HL-60/S4 treated with phorbol 12-myristate 13-acetate at 8.2 ng/mL for 4 days and 3 days (cell line): ENCODE measurements around the gene LACRT.

ENCODE experiments used
- in situ Hi-C: fragments of 300-500 bp; cut with MboI; formaldehyde crosslinking; loops from 2 replicates; pipeline ENCODE4 v1.15.0; 2022; ENCODE audit warnings: low sequenced_read_pairs

LACRT gene

DNA sequence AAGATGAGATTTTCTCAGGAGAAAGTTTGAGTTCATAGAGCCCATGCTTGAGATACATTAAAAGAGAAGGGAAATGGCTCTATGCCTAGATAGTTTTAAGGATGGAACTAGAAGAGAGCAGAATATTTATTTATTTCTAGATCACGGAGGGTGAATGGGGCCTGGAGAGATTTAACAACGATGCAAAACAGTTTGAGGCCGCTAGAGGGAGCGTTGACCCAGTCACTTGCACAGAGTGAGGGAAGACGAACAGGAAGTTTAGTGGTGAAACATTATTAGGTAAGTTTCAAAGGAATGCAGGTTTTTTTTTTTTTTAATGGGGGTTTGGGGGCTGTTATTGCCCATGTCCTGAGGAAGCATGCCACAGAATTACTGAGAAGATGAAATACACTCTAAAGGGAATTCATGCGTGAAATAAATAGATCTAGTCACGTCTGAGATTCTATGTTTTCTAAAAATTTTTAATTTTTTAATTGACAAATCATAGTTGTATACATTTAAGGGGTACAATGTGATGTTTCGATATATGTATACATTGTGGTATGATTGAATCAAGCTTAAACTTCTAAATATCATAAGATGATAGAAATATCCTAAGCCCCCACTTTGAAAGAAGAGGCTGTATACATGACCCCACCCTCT is 31.4 kb downstream of the LACRT start:
- in situ Hi-C loops = no loop called here

DNA sequence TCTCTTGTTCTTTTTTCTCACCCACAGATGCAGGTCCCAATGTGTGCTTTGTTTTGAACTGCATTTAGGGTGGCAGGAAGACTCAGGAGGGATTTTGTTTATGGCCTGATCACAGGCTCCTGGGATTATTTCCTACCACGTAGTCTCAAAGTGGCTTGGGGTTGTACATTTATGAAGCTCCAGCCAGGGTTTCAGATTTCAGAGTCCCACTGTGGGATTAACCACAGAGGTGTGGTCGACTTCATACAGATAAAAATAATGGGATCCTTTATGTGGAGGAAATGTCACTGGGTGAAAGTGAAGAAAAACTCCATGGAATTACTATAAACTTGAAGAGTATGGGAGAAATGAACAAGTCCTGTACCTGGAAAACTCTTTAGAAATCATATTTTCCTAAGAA is 32.0 kb downstream of the LACRT start:
- in situ Hi-C loops = no loop called here

DNA sequence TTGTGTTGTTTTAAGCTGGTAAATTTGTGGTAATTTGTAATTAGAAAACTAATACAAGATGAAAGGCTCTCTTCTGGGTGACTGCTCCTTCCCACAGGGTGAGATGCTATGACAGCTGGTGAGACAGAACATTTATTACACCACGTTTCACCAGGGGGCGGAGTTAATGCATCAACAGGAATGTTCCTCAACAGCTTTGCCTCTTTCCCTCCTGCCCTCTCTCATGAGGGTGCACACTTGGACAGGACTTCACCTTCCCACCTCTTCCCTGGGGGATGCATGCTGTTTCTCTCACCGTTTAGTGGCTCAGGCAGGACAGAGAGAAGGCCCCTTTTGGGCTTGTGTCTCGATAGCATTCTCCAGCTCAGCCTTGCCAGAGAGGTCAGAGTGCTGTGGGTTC is 32.9 kb downstream of the LACRT start:
- in situ Hi-C loops = no loop called here

DNA sequence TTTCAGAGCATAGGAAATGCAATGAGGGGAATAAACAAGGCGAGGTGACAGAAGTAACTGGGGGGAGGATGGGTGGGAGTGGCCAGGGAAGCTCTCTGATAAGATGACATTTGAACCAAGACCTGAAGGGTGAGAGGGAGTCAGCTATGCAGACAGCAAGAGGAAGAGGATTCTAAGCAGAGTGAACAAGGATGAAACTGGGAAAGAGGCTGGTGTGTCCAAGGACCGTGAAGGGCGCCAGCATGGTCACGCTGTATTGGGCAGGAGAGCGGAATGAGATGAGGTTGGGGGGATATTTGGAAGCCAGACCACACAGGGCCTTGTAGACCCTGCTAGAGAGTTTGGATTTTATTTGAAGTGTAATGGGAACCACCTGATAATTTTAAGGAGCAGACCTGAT is 35.7 kb downstream of the LACRT start:
- in situ Hi-C loops = no loop called here

DNA sequence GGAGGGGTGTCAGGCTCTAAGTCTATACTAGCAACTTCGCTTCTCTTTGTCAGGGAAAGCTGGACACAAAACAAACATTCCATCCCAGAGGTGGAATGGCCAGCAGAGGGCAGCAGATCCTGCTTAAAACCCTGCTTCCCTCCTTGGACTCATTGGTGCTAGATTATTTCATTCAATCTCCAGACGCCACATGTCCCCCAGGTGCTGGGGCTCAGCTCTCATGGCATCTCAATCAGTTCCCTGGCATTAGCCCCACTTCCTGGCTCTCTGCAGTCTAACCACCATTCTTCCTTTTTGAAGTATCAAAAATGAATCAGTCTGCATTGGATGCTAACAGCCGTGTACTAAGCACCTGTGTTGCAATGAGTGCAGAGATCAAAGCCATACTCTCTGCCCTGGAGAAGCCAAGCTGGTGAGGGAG is 38.2 kb downstream of the LACRT start:
- in situ Hi-C loops = no loop called here

DNA sequence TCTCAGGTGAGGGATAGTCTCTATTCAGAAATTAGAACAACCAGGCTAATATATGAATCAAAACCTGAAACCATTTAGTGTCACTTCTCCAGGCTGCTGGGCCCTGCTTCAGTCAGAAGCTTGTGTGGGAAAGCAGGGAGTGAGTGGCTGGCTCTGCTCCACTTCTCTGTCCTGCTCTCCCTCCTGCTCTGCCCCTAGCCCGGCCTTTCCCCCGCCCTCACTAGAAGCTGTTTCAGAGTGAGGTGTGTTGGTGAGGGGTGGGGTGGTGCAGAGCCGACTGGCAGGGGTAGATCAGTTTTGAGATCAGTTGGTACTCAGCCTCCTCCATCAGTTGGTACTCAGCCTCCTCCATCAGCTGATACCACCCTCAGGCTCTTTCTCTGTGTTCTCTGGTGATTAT is 39.2 kb downstream of the LACRT start:
- in situ Hi-C loops = no loop called here

DNA sequence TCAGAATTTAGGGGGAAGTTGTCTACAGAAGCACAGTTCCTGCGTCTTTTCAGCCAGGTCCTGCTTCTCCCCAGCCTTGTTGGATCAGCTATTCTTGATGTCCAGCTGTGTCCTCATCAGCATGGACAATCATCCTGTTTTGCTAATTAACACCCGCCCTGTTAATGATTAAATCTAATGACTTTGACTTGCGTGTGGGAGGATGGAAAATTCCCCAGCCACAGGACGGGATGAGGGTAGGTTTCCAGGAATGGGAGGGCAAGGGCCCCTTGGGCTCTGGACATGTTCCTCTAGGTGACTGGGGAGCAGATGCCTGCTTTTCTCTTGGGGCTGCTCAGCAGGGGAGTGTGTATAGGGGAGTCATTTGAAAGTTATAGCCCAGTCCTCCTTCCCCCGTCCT is 41.0 kb downstream of the LACRT start:
- in situ Hi-C loops = no loop called here

DNA sequence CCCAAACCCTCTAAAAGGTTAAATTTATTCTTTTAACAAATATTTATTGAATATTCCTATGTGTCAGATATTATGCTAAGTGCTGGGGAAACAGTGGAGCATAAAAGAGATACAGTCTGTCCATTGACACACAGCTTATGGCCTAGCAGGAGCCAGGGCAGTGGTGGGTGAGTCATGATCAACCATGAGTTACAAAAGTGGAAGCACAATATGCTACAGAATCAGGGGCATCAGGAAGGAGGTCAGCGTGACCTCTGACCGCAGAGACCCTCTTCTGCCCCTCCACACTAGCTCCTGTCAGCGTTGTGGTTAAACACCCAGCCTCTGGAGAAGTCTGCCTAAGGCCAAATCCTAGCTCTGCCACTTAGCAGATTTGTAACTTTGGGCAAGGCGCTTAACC is 41.6 kb downstream of the LACRT start:
- in situ Hi-C loops = no loop called here

DNA sequence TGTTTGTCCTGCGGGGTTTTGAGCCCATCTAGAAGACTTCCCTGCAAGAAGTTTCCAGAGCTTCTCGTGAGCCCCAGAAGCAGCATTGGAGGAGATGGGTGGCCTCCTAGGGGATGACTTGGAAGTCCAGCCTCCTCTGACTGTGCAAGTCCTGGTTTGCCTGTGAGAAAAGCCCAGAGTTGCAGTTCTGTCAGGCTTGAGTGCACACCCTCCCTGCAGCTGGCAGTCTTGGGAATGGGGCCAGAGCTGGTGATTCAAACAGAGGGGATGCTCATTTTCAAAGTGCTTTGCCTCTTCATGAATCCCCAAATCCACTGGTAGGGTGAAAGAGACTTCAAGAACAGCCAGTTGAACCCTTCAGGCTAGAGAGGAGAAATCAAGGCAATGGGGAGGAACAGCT is 42.4 kb downstream of the LACRT start:
- in situ Hi-C loops = no loop called here

DNA sequence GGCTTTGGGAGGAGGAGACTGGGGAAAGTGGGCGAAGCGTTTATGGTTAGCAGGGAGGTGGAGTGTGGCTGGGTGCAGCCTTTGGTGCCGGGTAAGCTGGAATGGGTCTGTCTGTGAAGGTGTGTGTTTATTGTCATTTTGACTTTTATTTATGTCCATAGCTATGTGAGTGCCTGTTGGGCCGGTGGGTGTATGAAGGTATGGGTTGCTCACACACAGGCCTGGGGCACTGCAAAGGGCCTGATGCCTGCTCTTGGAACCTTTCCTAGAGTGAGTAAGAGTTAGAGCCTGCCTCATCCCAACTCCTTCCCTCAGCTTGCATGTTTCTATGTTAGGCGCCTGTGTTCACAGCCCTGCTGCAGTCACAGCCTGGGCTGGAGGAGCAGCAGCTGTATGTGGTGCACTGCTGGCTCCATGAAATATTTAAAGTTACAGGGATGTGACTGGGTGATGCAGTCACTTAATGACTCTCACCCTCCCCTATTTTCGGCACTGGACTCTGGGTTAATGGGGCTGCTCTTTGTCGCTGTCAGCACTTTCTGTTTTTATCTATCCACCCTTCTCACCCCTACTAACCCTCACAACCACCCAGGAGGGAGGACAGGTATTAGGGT is 43.6 kb downstream of the LACRT start:
- in situ Hi-C loops = no loop called here

DNA sequence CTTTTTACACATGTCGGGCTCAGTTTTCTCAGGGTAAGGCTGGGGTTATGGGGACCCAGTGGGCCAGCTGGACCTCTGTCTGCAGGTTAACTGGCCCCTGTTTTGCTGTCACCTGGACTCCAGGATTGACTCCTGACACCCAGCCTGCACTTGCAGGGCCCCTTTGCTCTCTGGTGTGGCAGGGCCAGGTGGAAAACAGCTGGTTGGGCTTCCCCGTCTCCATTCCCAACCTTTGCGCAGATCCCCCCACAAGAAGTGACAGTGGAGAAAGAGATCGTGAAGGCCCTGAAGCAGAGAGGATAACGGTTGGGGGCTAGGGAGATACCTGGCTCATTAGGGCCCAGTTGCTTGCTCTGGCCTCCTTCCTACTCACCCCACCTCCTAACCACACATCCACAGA is 44.7 kb downstream of the LACRT start:
- in situ Hi-C loops = no loop called here

DNA sequence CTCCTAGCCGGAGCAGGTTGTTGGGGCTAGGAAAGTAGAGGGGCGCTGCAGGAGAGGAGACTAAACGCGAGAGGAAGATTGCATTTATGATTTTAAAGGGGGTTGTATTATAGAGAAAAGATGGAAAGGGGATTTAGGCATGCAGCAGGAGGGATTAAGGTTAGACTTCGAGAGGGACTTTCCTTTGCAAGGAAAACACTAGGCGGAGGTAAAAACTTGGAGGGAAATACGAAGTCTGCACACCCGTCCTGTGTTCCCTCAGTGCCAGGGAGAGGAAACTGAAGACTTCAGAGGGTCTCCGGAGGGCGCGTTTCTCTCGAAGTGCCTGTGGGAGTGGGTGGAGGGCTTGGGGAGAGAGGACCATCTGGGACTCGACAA is 45.8 kb downstream of the LACRT start:
- in situ Hi-C loops = no loop called here

DNA sequence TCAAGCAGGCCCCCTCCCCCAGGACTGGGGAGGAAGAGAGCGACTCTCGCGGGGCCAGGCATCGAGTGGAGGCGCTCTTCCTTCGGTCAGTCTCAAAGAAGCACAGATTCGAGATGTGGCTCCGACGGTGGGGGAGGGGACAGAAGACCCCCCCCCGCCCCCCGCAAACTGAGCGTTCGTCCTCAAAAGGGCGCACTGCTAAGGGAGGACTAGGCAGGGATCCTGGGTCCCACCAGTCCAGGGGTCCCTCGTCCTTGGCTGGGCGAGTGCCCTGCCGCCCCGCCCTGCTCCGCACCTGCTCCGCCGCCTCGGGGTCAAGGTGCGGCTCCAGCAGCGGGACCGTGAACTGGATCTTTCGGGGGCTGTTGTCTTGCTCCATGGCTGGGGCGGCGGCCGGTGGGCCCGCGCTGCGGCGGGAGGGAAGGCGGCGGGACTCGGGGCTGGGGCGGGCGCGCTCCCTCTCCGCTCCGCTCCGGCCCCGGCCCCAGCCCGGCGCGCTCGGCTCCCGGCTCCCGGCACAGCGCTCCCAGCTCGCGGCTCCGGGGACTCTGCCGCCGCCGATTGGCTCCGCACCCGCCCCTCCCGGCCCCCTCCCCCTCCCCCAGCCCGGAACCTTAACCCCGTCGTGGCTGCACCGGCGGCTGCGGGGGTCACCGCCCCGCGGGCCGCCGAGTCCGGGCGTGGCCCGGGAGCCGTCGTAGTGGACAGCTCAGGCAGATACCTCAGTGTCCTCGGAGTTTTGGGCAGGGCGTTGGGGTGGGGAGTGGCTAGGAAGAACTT is 46.4 kb downstream of the LACRT start, which contains the start of gene PPP1R1A:
Gene PPP1R1A (minus strand): TSS at position 550 of the 780 bp plus-strand sequence. CDS start 171 bp downstream, at position 379.
- in situ Hi-C loops = no loop called here

DNA sequence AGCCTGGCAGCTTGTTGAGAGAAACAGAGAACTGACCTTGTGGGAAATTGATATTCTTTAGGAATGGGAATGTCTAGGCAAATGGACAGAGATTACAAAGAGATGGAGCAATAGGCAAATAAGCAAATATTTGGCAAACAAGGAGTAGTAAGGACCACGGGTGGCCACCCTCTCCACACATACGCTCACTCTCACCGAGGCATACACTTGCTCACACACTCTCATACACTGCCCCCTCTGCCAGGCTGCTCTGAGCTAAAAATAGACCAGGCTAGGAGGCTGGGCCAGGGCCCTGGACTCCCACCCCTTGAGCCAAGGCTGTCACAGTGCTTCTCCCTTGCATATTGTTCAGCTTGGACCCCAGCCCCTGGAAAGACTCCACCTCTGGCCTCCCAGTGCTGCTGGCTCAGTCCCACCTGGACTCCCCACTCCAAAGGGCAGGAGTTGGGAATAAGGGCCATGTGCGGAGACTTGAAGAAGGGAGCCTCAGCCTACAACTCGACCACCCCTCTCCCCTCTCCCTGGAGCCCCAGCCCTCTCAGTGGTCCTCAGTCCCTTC is 47.3 kb downstream of the LACRT start:
- in situ Hi-C loops = no loop called here

DNA sequence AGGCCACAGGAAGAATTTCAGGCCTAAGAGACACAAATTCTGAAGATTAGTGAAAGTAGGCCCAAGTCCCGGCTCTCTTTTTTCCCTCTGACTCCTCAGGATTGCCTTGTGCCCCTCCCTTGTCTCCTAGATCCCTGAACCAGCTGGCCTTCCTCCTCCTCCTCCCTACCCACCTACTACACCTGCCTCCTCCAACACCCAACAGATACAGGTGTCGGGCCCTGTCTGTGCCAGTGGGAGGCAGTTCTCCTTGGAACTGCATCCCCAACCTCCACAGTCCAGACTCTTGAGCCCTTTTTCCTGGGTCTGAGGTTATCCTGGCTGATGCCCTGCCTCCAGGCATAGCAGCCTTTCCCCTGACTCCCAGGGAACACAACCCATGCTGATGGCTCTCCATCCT is 48.1 kb downstream of the LACRT start:
- in situ Hi-C loops = no loop called here

DNA sequence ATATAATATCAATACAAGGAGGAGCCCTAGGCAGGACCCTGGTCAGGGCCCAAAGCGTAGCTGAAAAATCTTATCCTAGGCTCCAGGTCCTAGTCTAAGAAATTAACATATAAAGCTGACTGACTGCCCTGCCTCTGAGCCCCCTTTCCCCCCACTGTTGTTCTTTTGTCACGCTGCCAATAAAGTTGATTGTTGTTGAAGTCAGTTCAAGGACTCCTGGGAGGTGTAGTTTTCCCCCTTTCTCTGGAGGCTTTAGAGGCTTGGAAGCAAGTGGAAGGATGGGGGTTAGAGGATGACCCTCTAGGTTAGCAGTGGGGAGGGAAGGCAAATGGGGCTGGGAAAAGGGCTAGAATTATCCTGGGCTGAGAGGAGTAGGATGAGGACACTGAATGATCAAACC is 49.5 kb downstream of the LACRT start:
- in situ Hi-C loops = no loop called here

DNA sequence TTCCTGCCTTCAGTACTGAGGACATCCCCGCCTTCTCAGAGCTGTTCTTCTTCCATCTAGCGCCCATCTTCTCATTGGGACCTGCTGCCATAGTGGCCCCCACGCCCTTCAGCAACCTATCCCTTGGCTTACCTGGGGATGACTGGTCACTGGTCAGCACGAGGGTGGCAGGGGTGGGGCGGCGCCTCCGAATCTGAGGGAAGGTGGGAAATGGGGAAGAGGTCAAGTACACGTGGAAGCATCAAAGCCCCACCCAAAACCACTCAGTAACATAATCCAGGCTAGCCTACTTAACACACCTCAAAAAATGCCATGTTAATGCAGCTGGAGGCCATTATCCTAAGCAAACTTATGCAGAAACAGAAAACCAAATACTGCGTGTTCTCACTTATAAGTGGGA is 50.6 kb downstream of the LACRT start:
- in situ Hi-C loops = no loop called here

DNA sequence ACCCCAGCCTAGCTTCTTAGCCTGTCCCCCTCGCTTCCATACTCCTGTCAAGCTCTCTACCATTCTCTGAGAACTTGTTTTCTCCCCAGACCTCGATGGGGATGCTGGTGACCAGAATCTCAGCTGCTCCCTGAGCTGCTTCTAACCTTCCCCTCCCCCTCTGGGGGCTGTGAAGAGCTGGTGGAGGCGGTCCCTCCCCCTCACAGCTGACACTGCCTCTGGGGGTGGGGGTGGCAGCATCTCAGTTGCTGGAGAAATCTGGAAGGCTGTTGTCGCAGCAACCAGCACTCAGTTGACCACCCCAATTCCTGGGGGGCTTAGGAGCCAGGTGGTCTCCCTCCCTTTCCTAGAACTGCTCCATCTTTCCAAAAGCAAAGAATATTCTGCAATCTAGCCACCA is 51.0 kb downstream of the LACRT start:
- in situ Hi-C loops = no loop called here

DNA sequence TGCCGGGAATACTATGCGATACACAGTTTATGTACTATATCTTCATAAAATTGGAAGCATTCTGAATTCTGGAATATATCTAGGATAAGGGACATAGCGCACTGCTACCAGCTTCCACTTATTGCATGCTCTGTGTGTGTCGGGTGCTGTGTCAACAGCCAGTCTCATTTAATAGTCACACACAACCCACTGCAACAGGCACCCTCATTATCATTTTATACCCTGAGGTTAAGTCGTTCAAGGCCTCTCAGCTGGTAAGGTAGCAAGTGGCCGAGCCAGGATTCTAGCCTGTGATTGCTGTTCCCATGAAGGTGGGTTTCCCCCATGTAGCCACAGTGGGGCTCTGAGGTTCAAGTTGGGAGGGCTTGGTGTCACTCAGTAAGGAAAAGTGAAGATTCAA is 53.3 kb downstream of the LACRT start:
- in situ Hi-C loops = no loop called here
